ENCODE results near the gene TTK.

- no peak for TF ChIP-seq CTCF (IDR thresholded peaks at IDR 0.05)
- no peak for TF ChIP-seq POLR2A (IDR thresholded peaks at IDR 0.05; ENCODE audit: low read depth)
Observed at GRCh38 chr6:80029470-80029869, 25.0 kb downstream of the TTK start.
